GM12892 (cell line): ENCODE data around the gene DERA.

Source experiments
- POLR2A ChIP-seq: IDR thresholded peaks from 2 replicates; pipeline ENCODE4 v1.6.1; 2011; ENCODE audit warnings: low read depth, low read length, control low read depth
- POLR2AphosphoS5 ChIP-seq: IDR thresholded peaks from 2 replicates; pipeline ENCODE4 v1.6.1; 2011; ENCODE audit warnings: low read depth, low read length, control low read depth
- TAF1 ChIP-seq: IDR thresholded peaks from 2 replicates; pipeline ENCODE4 v1.6.1; 2011; ENCODE audit warnings: low read depth, mild to moderate bottlenecking, control low read depth, low read length, borderline replicate concordance

DNA sequence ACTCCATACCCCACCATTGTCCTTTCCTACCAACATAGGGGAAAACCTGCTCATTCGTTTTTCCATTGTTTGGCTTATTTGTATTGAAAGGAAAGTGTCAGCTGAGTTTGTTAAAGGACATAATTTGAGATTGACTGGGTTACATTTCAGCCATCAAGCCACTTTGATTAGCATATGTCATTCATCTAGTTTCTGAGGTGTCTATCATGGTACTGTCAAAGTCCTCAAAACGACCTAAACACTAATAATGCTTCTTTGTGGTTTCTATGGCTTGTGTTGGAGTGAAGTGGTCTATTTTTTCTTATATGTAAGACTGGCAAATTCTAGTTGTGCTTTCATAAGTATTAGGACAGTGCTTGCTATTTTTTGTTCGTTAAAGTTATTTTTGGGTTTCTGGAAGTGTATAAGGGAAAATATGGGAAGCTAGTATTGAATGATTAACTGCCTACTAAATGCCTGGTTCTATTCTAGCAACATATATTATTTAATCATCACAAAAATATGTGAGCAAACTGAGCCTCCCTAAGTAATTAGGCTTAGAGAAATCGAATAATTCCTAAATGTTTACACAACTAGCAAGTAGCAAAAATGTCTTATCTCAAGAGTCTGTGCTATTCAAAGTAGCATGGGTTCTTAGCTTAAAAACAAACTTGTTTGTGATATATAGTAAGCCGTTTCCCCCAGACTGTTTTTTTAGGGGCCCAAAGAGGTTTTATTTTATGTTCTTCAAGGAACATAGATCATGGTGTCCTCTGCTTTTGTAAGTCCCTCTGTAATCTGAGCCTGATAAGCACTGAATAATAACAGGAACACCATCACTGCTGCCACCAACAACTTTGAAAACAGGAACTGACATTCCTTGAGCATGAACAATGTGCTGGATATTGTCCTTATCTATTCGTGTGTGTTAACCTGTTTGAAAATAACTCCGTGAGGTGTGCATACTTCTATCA lies 67.1 kb downstream of the DERA start:
- TF ChIP-seq POLR2AphosphoS5: no peak
- no peak for TF ChIP-seq POLR2A
- no peak for TF ChIP-seq TAF1
